Cardiac muscle cell (in vitro differentiated cells and primary cell): ENCODE measurements around the gene FSIP1. TPM values are rescaled to one million over a fixed set of nuclear protein-coding genes. Genes with fewer than 3 reads are reported as not detected.
A peak's percentile ranks its signal among the peaks of the same experiment; 100 is the strongest.

ENCODE experiments used
- DNase-seq, 2 donors: peaks; one replicate each; pipeline versions ENCODE4 v3.0.0 to v3.0.0-alpha.2; 2010 to 2017; ENCODE audit warnings: low read depth in 1 of 2, low spot score in 1 of 2
- H3K27ac ChIP-seq: fragments of 200-600 bp; sonication (generic); 2 replicates; pipeline ENCODE4 v1.5.1; 2016
- H3K27me3 ChIP-seq: fragments of 200-600 bp; sonication (generic); 2 replicates; pipeline ENCODE4 v1.6.0; 2016; ENCODE audit warnings: control low read depth
- H3K36me3 ChIP-seq: fragments of 200-600 bp; sonication (generic); 2 replicates; pipeline ENCODE4 v1.5.1; 2016; ENCODE audit warnings: control low read depth
- H3K4me1 ChIP-seq: fragments of 200-600 bp; sonication (generic); 2 replicates; pipeline ENCODE4 v1.8.1; 2017; ENCODE audit warnings: low read depth, mild to moderate bottlenecking, mixed run types
- H3K4me3 ChIP-seq: fragments of 200-600 bp; sonication (generic); 2 replicates; pipeline ENCODE4 v1.5.1; 2016; ENCODE audit warnings: mild to moderate bottlenecking
- H3K9me3 ChIP-seq: fragments of 200-600 bp; sonication (generic); 2 replicates; pipeline ENCODE4 v1.5.1; 2017; ENCODE audit warnings: low read depth, mild to moderate bottlenecking, control low read depth
- CTCF ChIP-seq: IDR thresholded peaks from 2 replicates; pipeline ENCODE4 v1.5.1; 2012; ENCODE audit warnings: low read depth, mild to moderate bottlenecking, low read length
- polyA plus RNA-seq: library from polyadenylated mRNA; unstranded; fragments of >200 nt; fragmentation: Nextera tagmentation; extraction: Ambion mirVana; gene quantifications from 2 replicates; pipeline ENCODE4 v1.2.1, GENCODE V29; 2016
- total RNA-seq: library from RNA; depleted of rRNA; stranded (reverse); fragments of >200 nt; gene quantifications from 2 replicates; pipeline ENCODE4 v1.2.3, GENCODE V29; 2016

The FSIP1 gene
- total and polyA plus RNA-seq, 2 experiments from 2014 or later = 0.15 to 0.33 TPM

DNA sequence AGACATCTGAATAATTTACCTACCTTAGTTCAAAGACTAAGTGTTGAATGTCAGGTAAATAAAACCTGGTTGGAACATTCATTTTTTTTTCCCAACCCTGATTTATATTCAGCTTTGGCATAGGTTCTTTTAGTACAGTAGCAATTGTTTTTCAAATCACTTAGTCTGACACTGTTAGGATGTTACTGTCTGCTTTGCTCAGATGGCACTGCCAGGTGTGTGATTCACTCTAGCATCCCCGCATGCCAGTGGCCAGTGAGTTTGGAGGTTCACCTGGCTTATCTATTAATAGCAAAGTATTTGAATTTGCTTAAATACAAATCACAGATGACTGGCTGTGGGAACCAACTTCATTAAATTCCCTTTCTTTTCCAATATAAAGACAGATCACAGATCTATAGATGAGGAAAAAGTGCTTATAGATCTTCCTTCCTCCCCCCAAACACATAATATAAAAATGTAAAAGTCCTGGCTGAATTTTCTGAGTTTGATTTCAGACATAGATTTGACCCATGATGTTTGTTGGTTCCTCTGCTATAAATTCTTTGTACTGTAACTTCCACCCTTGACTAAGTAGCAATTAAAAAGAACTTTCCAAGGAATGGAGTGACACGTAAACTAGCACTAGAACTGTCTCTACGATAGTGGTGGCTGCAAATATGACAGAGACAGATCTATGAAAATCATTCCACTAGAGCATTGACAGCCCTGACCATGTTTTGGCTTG is 197.8 kb downstream of the FSIP1 start:
- Histone ChIP-seq H3K27ac (no peak overlapping the region), H3K4me3 (no peak overlapping the region), H3K36me3 (peaks cover 51% of the 10 kb centered on the region), H3K9me3 (no peaks in the 10 kb centered on the region), H3K27me3 (no peaks in the 10 kb centered on the region), H3K4me1 (no peaks in the 10 kb centered on the region)
- no peak for TF ChIP-seq CTCF
- DNase-seq = peak in 1 of 2 donors; percentile 37

GRCh38 chr15:39584266-39584659 is 198.4 kb downstream of the FSIP1 start:
- TF ChIP-seq CTCF = no peak
- peaks cover 45% of the 10 kb centered on the region for H3K36me3 ChIP-seq

GRCh38 chr15:39583596-39584265 is 198.9 kb downstream of the FSIP1 start:
- DNase-seq = peak; percentile 38 to 74
- Histone ChIP-seq H3K4me1 (peaks cover 8% of the 10 kb centered on the region), H3K9me3 (no peaks in the 10 kb centered on the region), H3K27me3 (no peaks in the 10 kb centered on the region), H3K36me3 (peaks cover 40% of the 10 kb centered on the region), H3K27ac (no peak overlapping the region), H3K4me3 (no peak overlapping the region)
- peak; percentile 47 for TF ChIP-seq CTCF

More at GRCh38 chr15:39584266-39584659, 198.4 kb downstream of the FSIP1 start:
- H3K27ac ChIP-seq = no peak overlapping the region
- peaks cover 3% of the 10 kb centered on the region for H3K4me1 ChIP-seq
- H3K4me3 ChIP-seq = no peak overlapping the region
- no peak for DNase-seq
- no peaks in the 10 kb centered on the region for H3K9me3 ChIP-seq
- H3K27me3 ChIP-seq = no peaks in the 10 kb centered on the region

GRCh38 chr15:39582977-39583595 is 199.6 kb downstream of the FSIP1 start:
- no peaks in the 10 kb centered on the region for H3K27me3 ChIP-seq
- H3K9me3 ChIP-seq = no peaks in the 10 kb centered on the region
- H3K27ac ChIP-seq = no peak overlapping the region
- H3K36me3 ChIP-seq = peaks cover 34% of the 10 kb centered on the region
- TF ChIP-seq CTCF = no peak
- H3K4me3 ChIP-seq = peak overlapping the region; percentile 2
- peak in 1 of 2 donors; percentile 43 for DNase-seq
- peaks cover 14% of the 10 kb centered on the region for H3K4me1 ChIP-seq

- H3K27ac ChIP-seq = no peak overlapping the region
- H3K27me3 ChIP-seq = no peaks in the 10 kb centered on the region
- H3K36me3 ChIP-seq = peaks cover 27% of the 10 kb centered on the region
- no peak for TF ChIP-seq CTCF
- no peaks in the 10 kb centered on the region for H3K9me3 ChIP-seq
- peaks cover 14% of the 10 kb centered on the region for H3K4me1 ChIP-seq
- peak in 1 of 2 donors; percentile 73 for DNase-seq
- H3K4me3 ChIP-seq = peak overlapping the region; percentile 40
Measured at GRCh38 chr15:39582286-39582976, 200.2 kb downstream of the FSIP1 start.
